Trophoblast cell (in vitro differentiated cells and primary cell): ENCODE measurements around the gene KANSL3. TPM values are rescaled to one million over a fixed set of nuclear protein-coding genes. Genes with fewer than 3 reads are reported as not detected.
A peak's percentile ranks its signal among the peaks of the same experiment; 100 is the strongest.

ENCODE experiments used
- DNase-seq, 2 donors: peaks; one replicate each; pipeline ENCODE4 v3.0.0-alpha.2; 2016
- H2AFZ ChIP-seq: 2 replicates; pipeline ENCODE4 v1.6.1; 2013; ENCODE audit warnings: low read length, moderate library complexity, mild to moderate bottlenecking; ENCODE audit not compliant: insufficient read depth, poor library complexity
- H2AK5ac ChIP-seq: 2 replicates; pipeline ENCODE4 v1.6.1; 2013; ENCODE audit warnings: mild to moderate bottlenecking, low read length
- H2BK120ac ChIP-seq: 2 replicates; pipeline ENCODE4 v1.6.1; 2013; ENCODE audit warnings: low read length, mild to moderate bottlenecking, moderate library complexity; ENCODE audit not compliant: insufficient read depth, poor library complexity
- H2BK12ac ChIP-seq: 2 replicates; pipeline ENCODE4 v1.6.1; 2013; ENCODE audit warnings: mild to moderate bottlenecking, low read length, moderate library complexity
- H2BK5ac ChIP-seq: 2 replicates; pipeline ENCODE4 v1.6.1; 2013; ENCODE audit warnings: low read length, low read depth, moderate library complexity, mild to moderate bottlenecking; ENCODE audit not compliant: poor library complexity
- H3K14ac ChIP-seq: 2 replicates; pipeline ENCODE4 v1.6.1; 2013; ENCODE audit warnings: mild to moderate bottlenecking, low read length
- H3K18ac ChIP-seq: 2 replicates; pipeline ENCODE4 v1.6.1; 2013; ENCODE audit warnings: mild to moderate bottlenecking, low read length
- H3K23ac ChIP-seq: 2 replicates; pipeline ENCODE4 v1.6.1; 2013; ENCODE audit warnings: low read length
- H3K27ac ChIP-seq: 2 replicates; pipeline ENCODE4 v1.5.1; 2013; ENCODE audit warnings: low read depth, mild to moderate bottlenecking, inconsistent platforms, low read length, moderate library complexity
- H3K27me3 ChIP-seq: 2 replicates; pipeline ENCODE4 v1.6.1; 2013; ENCODE audit warnings: inconsistent platforms, mild to moderate bottlenecking, low read length, moderate library complexity; ENCODE audit not compliant: insufficient read depth
- H3K36me3 ChIP-seq, 2 experiments: 1 replicate in 1 of 2; 2 replicates in 1 of 2; pipeline ENCODE4 v1.6.1; 2013; ENCODE audit warnings: low read length in 2 of 2, mild to moderate bottlenecking in 2 of 2, moderate library complexity in 1 of 2; ENCODE audit not compliant: insufficient read depth in 2 of 2, control insufficient read depth in 1 of 2
- H3K4ac ChIP-seq: 2 replicates; pipeline ENCODE4 v1.6.1; 2013; ENCODE audit warnings: low read depth, mild to moderate bottlenecking, low read length, moderate library complexity
- H3K4me1 ChIP-seq, 2 experiments: 1 replicate in 1 of 2; 2 replicates in 1 of 2; pipeline ENCODE4 v1.6.1; 2013; ENCODE audit warnings: low read length in 2 of 2, mild to moderate bottlenecking in 2 of 2, moderate library complexity in 1 of 2; ENCODE audit not compliant: insufficient read depth in 2 of 2, control insufficient read depth in 1 of 2
- H3K4me2 ChIP-seq: 2 replicates; pipeline ENCODE4 v1.6.1; 2013; ENCODE audit warnings: inconsistent platforms, mild to moderate bottlenecking, low read length, moderate library complexity
- H3K4me3 ChIP-seq: 2 replicates; pipeline ENCODE4 v1.5.1; 2013; ENCODE audit warnings: mild to moderate bottlenecking, low read depth, low read length, inconsistent platforms
- H3K79me1 ChIP-seq: one replicate; pipeline ENCODE4 v1.6.1; 2013; ENCODE audit warnings: low read length
- H3K79me2 ChIP-seq: 2 replicates; pipeline ENCODE4 v1.6.1; 2013; ENCODE audit warnings: low read length, mild to moderate bottlenecking; ENCODE audit not compliant: control insufficient read depth, insufficient read depth, poor library complexity
- H3K9ac ChIP-seq: 2 replicates; pipeline ENCODE4 v1.6.1; 2013; ENCODE audit warnings: mild to moderate bottlenecking, low read length
- H3K9me3 ChIP-seq: 2 replicates; pipeline ENCODE4 v1.6.1; 2013; ENCODE audit warnings: low read depth, mild to moderate bottlenecking, control low read depth, inconsistent platforms, low read length; ENCODE audit not compliant: insufficient read depth
- H4K12ac ChIP-seq: 2 replicates; pipeline ENCODE4 v1.6.1; 2013; ENCODE audit warnings: low read depth, mild to moderate bottlenecking, low read length, moderate library complexity
- H4K8ac ChIP-seq: 2 replicates; pipeline ENCODE4 v1.6.1; 2013; ENCODE audit warnings: low read depth, mild to moderate bottlenecking, low read length, moderate library complexity
- H4K91ac ChIP-seq: one replicate; pipeline ENCODE4 v1.6.1; 2013; ENCODE audit warnings: low read depth, mild to moderate bottlenecking, low read length, moderate library complexity
- WGBS: extraction: QIAGEN DNeasy Blood & Tissue Kit; methylation state at CpG from one replicate; pipeline ENCODE4 v1.1.7; 2013; ENCODE audit warnings: missing lambda C conversion rate; ENCODE audit not compliant: insufficient read length, insufficient coverage; ENCODE audit errors: extremely low coverage; 5-methylcytosine and 5-hydroxymethylcytosine counted together
- polyA plus RNA-seq: library from polyadenylated mRNA; stranded (reverse); fragments of 200-250 nt; gene quantifications from 2 replicates; pipeline ENCODE4 v1.2.3, GENCODE V29; 2013

Gene KANSL3
- 15.2 TPM in 2 replicates for polyA plus RNA-seq

GRCh38 chr2:96638144-96639121 lies at the start of gene KANSL3:
Gene KANSL3 (minus strand): TSS chr2:96638312. CDS start chr2:96637135, 1,177 bp downstream.
- Histone ChIP-seq H4K12ac (peak within 1 kb of the TSS; percentile 80), H3K79me2 (peaks cover 7% of the 10 kb centered on the region), H3K9me3 (no peaks in the 10 kb centered on the region), H3K27ac (peak within 1 kb of the TSS; percentile 62), H3K36me3 (no peaks in the 10 kb centered on the region), H4K91ac (peak within 1 kb of the TSS; percentile 84), H2AK5ac (no peak within 1 kb of the TSS), H2BK12ac (no peak within 1 kb of the TSS), H3K4me2 (peak within 1 kb of the TSS; percentile 95), H2BK120ac (peak within 1 kb of the TSS; percentile 80), H3K27me3 (no peaks in the 10 kb centered on the region), H2BK5ac (peak within 1 kb of the TSS; percentile 73), H3K4ac (peak within 1 kb of the TSS; percentile 78), H3K79me1 (peaks cover 11% of the 10 kb centered on the region), H3K14ac (peak within 1 kb of the TSS; percentile 64), H4K8ac (peak within 1 kb of the TSS; percentile 89), H3K18ac (peak within 1 kb of the TSS; percentile 74), H2AFZ (peak within 1 kb of the TSS; percentile 92), H3K4me3 (peak within 1 kb of the TSS; percentile 88), H3K4me1 (peaks cover 9 to 10% of the 10 kb centered on the region in 2 experiments), H3K23ac (no peak within 1 kb of the TSS), H3K9ac (peak within 1 kb of the TSS; percentile 82)
- DNase-seq: peak; percentile 88 to 98
- no CpG with 5 or more reads among the region's 67 CpGs for WGBS

- Histone ChIP-seq H3K36me3 (no peaks in the 10 kb centered on the region), H3K4me1 (peaks cover 0 to 5% of the 10 kb centered on the region in 2 experiments), H2AFZ (no peak overlapping the region), H3K27ac (no peak overlapping the region), H3K9me3 (peaks cover 2% of the 10 kb centered on the region), H3K23ac (no peak overlapping the region), H3K4ac (no peak overlapping the region), H3K18ac (no peak overlapping the region), H3K4me3 (no peak overlapping the region), H3K79me1 (peaks cover 9% of the 10 kb centered on the region), H3K27me3 (no peaks in the 10 kb centered on the region), H4K8ac (no peak overlapping the region), H4K12ac (no peak overlapping the region), H3K4me2 (no peak overlapping the region), H3K79me2 (no peaks in the 10 kb centered on the region), H4K91ac (no peak overlapping the region), H2BK5ac (no peak overlapping the region), H2BK120ac (no peak overlapping the region), H2AK5ac (no peak overlapping the region), H3K14ac (no peak overlapping the region), H2BK12ac (no peak overlapping the region), H3K9ac (no peak overlapping the region)
- no CpG with 5 or more reads among the region's 3 CpGs for WGBS
- no peak for DNase-seq
Observed at GRCh38 chr2:96687266-96687665, 49.2 kb upstream of the KANSL3 start.

GRCh38 chr2:96685577-96686459 lies 47.7 kb upstream of the KANSL3 start:
- Histone ChIP-seq H2AK5ac (no peak overlapping the region), H2BK5ac (no peak overlapping the region), H2BK120ac (no peak overlapping the region), H2BK12ac (no peak overlapping the region), H3K18ac (no peak overlapping the region), H3K36me3 (no peaks in the 10 kb centered on the region), H3K9me3 (peaks cover 2% of the 10 kb centered on the region), H4K8ac (no peak overlapping the region), H3K4ac (no peak overlapping the region), H3K4me3 (no peak overlapping the region), H3K27me3 (no peaks in the 10 kb centered on the region), H3K4me1 (peaks cover 0 to 5% of the 10 kb centered on the region in 2 experiments), H3K27ac (no peak overlapping the region), H4K91ac (no peak overlapping the region), H3K14ac (no peak overlapping the region), H4K12ac (no peak overlapping the region), H2AFZ (peak overlapping the region; percentile 37), H3K9ac (no peak overlapping the region), H3K4me2 (no peak overlapping the region), H3K23ac (no peak overlapping the region), H3K79me2 (no peaks in the 10 kb centered on the region), H3K79me1 (peaks cover 4% of the 10 kb centered on the region)
- DNase-seq: peak; percentile 21 to 51
- no CpG with 5 or more reads among the region's 19 CpGs for WGBS

GRCh38 chr2:96684883-96685576 lies 46.9 kb upstream of the KANSL3 start:
- Histone ChIP-seq H4K8ac (no peak overlapping the region), H4K12ac (no peak overlapping the region), H3K79me1 (no peaks in the 10 kb centered on the region), H3K27ac (no peak overlapping the region), H3K4ac (no peak overlapping the region), H3K36me3 (no peaks in the 10 kb centered on the region), H2BK120ac (no peak overlapping the region), H3K18ac (no peak overlapping the region), H3K9ac (no peak overlapping the region), H3K4me3 (no peak overlapping the region), H3K27me3 (no peaks in the 10 kb centered on the region), H4K91ac (no peak overlapping the region), H3K9me3 (peaks cover 2% of the 10 kb centered on the region), H3K4me1 (no peaks in the 10 kb centered on the region), H3K4me2 (no peak overlapping the region), H3K79me2 (no peaks in the 10 kb centered on the region), H3K23ac (no peak overlapping the region), H2AK5ac (no peak overlapping the region), H3K14ac (no peak overlapping the region), H2BK5ac (no peak overlapping the region), H2BK12ac (no peak overlapping the region), H2AFZ (no peak overlapping the region)
- no CpG with 5 or more reads among the region's 16 CpGs for WGBS
- no peak for DNase-seq
